ENCODE data around the gene CCDC124. TPM values are rescaled to one million over a fixed set of nuclear protein-coding genes. Genes with fewer than 3 reads are reported as not detected.

The CCDC124 gene
- total and polyA plus RNA-seq, 2 donors from 2014 or later, result 59.5 to 120 TPM

GRCh38 chr19:17937371-17937900 is 4.6 kb downstream of the CCDC124 start:
- Histone ChIP-seq H3K9ac (ENCODE audit: low read length in 3 of 3) (no peak overlapping the region), H3K4me1 (ENCODE audit: control insufficient read depth in 2 of 3, insufficient read depth in 2 of 3, low read depth in 1 of 3, low read length in 3 of 3) (peaks cover 0 to 6% (median 0%) of the 10 kb centered on the region in 3 donors), H3K4me3 (ENCODE audit: low read length in 3 of 3) (no peak overlapping the region), H3K9me3 (ENCODE audit: control insufficient read depth in 2 of 3, insufficient read depth in 1 of 3, low read length in 3 of 3) (no peaks in the 10 kb centered on the region), H3K27ac (ENCODE audit: low read depth in 2 of 2, low read length in 2 of 2) (no peak overlapping the region), H3K27me3 (ENCODE audit: control insufficient read depth, insufficient read depth, low read length) (no peaks in the 10 kb centered on the region), H3K36me3 (ENCODE audit: control insufficient read depth in 2 of 3, insufficient read depth in 3 of 3, low read length in 3 of 3) (peaks cover 0 to 3% (median 0%) of the 10 kb centered on the region in 3 donors)
- TF ChIP-seq CTCF (IDR thresholded peaks at IDR 0.05; ENCODE audit: borderline replicate concordance, extremely low read depth, insufficient read depth), result no peak
- no peak for DNase-seq
- no peak for FAIRE-seq
- intact Hi-C loops (cut with DNase I), result no loop called here

- FAIRE-seq, result no peak
- Histone ChIP-seq H3K36me3 (ENCODE audit: control insufficient read depth in 2 of 3, insufficient read depth in 3 of 3, low read length in 3 of 3) (peaks cover 0 to 3% (median 0%) of the 10 kb centered on the region in 3 donors), H3K4me3 (ENCODE audit: low read length in 3 of 3) (no peak overlapping the region), H3K9ac (ENCODE audit: low read length in 3 of 3) (no peak overlapping the region), H3K9me3 (ENCODE audit: control insufficient read depth in 2 of 3, insufficient read depth in 1 of 3, low read length in 3 of 3) (no peaks in the 10 kb centered on the region), H3K27ac (ENCODE audit: low read depth in 2 of 2, low read length in 2 of 2) (no peak overlapping the region), H3K27me3 (ENCODE audit: control insufficient read depth, insufficient read depth, low read length) (no peaks in the 10 kb centered on the region), H3K4me1 (ENCODE audit: control insufficient read depth in 2 of 3, insufficient read depth in 2 of 3, low read depth in 1 of 3, low read length in 3 of 3) (peaks cover 0 to 5% (median 0%) of the 10 kb centered on the region in 3 donors)
- intact Hi-C loops (cut with DNase I), result no loop called here
- peak; percentile 77 to 86 (median 85) for DNase-seq
- TF ChIP-seq CTCF (IDR thresholded peaks at IDR 0.05; ENCODE audit: borderline replicate concordance, extremely low read depth, insufficient read depth), result peak; percentile 86
Observed at GRCh38 chr19:17938092-17938845, 5.5 kb downstream of the CCDC124 start.

GRCh38 chr19:17942181-17942580 is 9.4 kb downstream of the CCDC124 start:
- FAIRE-seq, result no peak
- intact Hi-C loops (cut with DNase I), result loop anchor here (5.0 kb wide), 1 partner anchor 50 kb away; no protein-coding TSS in a partner anchor
- Histone ChIP-seq H3K27me3 (ENCODE audit: control insufficient read depth, insufficient read depth, low read length) (no peaks in the 10 kb centered on the region), H3K9me3 (ENCODE audit: control insufficient read depth in 2 of 3, insufficient read depth in 1 of 3, low read length in 3 of 3) (no peaks in the 10 kb centered on the region), H3K4me3 (ENCODE audit: low read length in 3 of 3) (no peak overlapping the region), H3K36me3 (ENCODE audit: control insufficient read depth in 2 of 3, insufficient read depth in 3 of 3, low read length in 3 of 3) (peaks cover 0 to 3% (median 0%) of the 10 kb centered on the region in 3 donors), H3K9ac (ENCODE audit: low read length in 3 of 3) (no peak overlapping the region), H3K27ac (ENCODE audit: low read depth in 2 of 2, low read length in 2 of 2) (no peak overlapping the region), H3K4me1 (ENCODE audit: control insufficient read depth in 2 of 3, insufficient read depth in 2 of 3, low read depth in 1 of 3, low read length in 3 of 3) (peaks cover 0 to 3% (median 2%) of the 10 kb centered on the region in 3 donors)
- peak in 1 of 5 donors; percentile 74 for DNase-seq
- TF ChIP-seq CTCF (IDR thresholded peaks at IDR 0.05; ENCODE audit: borderline replicate concordance, extremely low read depth, insufficient read depth), result no peak
